HL-60 (cell line): ENCODE measurements around the gene SLC38A11.

ENCODE experiments used
- DNase-seq, 2 experiments: peaks; one replicate each; pipeline ENCODE4 v3.0.0-alpha.2; 2010 to 2020; ENCODE audit warnings: low read depth in 1 of 2, low spot score in 1 of 2
- H3K27ac ChIP-seq: fragments of 250-450 bp; sonication (Bioruptor Pico); replicated peaks from 2 replicates; pipeline ENCODE4 v1.5.1; 2020; ENCODE audit warnings: mild to moderate bottlenecking, moderate library complexity
- H3K27me3 ChIP-seq: fragments of 250-450 bp; sonication (Bioruptor Pico); 2 replicates; pipeline ENCODE4 v1.5.1; 2021; ENCODE audit warnings: mild to moderate bottlenecking, moderate library complexity; ENCODE audit not compliant: insufficient read depth, poor library complexity, severe bottlenecking
- H3K4me3 ChIP-seq: replicated peaks from 2 replicates; pipeline ENCODE4 v1.5.1; 2011; ENCODE audit warnings: mild to moderate bottlenecking, control low read depth, low read length; ENCODE audit not compliant: insufficient read depth
- GABPA ChIP-seq: IDR thresholded peaks from 2 replicates; pipeline ENCODE4 v1.6.1; 2012; ENCODE audit warnings: low read depth
- POLR2AphosphoS5 ChIP-seq: IDR thresholded peaks from 2 replicates; pipeline ENCODE4 v1.6.1; 2012; ENCODE audit warnings: low read depth
- SPI1 ChIP-seq: IDR thresholded peaks from 2 replicates; pipeline ENCODE4 v1.6.1; 2012; ENCODE audit warnings: low read depth, mild to moderate bottlenecking, borderline replicate concordance
- TF ChIP-seq, protein P1 (sequence below): IDR thresholded peaks from one replicate; pipeline ENCODE4 v1.5.1; 2011; ENCODE audit warnings: low read length, control low read depth, inconsistent platforms; ENCODE audit not compliant: insufficient read depth
- TF ChIP-seq, protein P2 (sequence below): IDR thresholded peaks from 2 replicates; pipeline ENCODE4 v1.6.1; 2012; ENCODE audit warnings: low read depth; ENCODE audit not compliant: insufficient replicate concordance

Gene SLC38A11

DNA sequence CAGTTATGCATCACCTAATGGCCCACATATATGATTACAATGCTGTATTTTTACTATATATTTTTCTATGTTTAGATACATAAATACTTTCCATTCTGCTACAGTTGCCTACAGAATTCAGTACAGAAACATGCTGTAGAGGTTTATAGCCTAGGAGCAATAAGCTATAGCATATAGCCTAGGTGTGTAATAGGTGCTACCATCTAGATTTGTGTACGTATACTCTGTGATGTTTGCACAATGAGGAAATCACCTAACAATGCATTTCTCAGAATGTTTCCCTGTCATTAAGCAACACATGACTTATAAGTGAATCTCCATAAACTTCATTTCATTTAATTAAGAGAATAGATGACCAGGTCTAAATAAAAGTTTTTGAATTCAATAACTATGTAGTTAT, 43.5 kb downstream of the SLC38A11 start:
- no peak overlapping the region for H3K27ac ChIP-seq
- no peak for DNase-seq
- H3K4me3 ChIP-seq, result no peak overlapping the region
- TF ChIP-seq GABPA (no peak), SPI1 (no peak), POLR2AphosphoS5 (no peak)
- TF ChIP-seq, protein P1, sequence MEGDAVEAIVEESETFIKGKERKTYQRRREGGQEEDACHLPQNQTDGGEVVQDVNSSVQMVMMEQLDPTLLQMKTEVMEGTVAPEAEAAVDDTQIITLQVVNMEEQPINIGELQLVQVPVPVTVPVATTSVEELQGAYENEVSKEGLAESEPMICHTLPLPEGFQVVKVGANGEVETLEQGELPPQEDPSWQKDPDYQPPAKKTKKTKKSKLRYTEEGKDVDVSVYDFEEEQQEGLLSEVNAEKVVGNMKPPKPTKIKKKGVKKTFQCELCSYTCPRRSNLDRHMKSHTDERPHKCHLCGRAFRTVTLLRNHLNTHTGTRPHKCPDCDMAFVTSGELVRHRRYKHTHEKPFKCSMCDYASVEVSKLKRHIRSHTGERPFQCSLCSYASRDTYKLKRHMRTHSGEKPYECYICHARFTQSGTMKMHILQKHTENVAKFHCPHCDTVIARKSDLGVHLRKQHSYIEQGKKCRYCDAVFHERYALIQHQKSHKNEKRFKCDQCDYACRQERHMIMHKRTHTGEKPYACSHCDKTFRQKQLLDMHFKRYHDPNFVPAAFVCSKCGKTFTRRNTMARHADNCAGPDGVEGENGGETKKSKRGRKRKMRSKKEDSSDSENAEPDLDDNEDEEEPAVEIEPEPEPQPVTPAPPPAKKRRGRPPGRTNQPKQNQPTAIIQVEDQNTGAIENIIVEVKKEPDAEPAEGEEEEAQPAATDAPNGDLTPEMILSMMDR, result no peak
- TF ChIP-seq, protein P2, sequence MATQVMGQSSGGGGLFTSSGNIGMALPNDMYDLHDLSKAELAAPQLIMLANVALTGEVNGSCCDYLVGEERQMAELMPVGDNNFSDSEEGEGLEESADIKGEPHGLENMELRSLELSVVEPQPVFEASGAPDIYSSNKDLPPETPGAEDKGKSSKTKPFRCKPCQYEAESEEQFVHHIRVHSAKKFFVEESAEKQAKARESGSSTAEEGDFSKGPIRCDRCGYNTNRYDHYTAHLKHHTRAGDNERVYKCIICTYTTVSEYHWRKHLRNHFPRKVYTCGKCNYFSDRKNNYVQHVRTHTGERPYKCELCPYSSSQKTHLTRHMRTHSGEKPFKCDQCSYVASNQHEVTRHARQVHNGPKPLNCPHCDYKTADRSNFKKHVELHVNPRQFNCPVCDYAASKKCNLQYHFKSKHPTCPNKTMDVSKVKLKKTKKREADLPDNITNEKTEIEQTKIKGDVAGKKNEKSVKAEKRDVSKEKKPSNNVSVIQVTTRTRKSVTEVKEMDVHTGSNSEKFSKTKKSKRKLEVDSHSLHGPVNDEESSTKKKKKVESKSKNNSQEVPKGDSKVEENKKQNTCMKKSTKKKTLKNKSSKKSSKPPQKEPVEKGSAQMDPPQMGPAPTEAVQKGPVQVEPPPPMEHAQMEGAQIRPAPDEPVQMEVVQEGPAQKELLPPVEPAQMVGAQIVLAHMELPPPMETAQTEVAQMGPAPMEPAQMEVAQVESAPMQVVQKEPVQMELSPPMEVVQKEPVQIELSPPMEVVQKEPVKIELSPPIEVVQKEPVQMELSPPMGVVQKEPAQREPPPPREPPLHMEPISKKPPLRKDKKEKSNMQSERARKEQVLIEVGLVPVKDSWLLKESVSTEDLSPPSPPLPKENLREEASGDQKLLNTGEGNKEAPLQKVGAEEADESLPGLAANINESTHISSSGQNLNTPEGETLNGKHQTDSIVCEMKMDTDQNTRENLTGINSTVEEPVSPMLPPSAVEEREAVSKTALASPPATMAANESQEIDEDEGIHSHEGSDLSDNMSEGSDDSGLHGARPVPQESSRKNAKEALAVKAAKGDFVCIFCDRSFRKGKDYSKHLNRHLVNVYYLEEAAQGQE, result no peak
- H3K27me3 ChIP-seq, result no peaks in the 10 kb centered on the region

DNA sequence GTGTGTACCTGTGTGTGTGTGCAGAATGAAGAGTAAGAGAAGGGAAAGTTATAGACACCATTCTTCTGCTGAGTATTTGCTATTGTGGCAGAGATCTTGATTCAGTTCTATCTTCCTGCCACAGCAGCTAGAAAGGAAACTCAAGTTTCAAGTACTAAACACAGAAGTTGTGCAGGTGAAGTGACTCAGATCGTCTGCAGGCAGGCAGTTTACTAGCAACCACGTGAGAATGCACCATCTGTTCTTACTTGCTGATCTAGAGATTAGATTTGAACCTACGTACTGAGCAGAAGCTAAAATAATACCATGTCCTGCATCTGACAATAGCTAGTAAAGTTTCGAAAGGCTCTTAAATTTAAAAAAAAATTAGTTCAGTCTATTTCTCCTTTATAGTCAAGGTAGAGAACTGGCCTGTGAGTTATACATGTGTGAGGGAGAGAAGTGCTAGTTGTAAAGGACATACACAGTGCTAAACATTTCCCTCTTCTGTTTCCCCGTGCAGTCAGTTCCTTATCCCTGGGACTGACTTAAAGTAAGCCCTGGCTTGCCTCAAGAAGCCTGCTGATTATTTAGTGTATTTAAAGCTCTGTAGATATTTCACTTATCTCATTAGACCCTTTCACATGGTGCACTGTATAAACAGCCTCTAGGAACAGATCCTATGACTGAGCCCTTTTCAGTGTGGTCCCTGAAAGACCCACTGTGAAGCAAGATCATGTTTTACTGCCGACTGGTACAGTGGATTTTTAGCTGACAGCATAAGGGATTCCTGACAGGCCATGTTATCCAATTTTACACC, 45.0 kb downstream of the SLC38A11 start:
- TF ChIP-seq, protein P2, result no peak
- TF ChIP-seq SPI1 (no peak), POLR2AphosphoS5 (no peak)
- Histone ChIP-seq H3K27me3 (no peaks in the 10 kb centered on the region), H3K4me3 (no peak overlapping the region), H3K27ac (no peak overlapping the region)
- DNase-seq, result no peak

DNA sequence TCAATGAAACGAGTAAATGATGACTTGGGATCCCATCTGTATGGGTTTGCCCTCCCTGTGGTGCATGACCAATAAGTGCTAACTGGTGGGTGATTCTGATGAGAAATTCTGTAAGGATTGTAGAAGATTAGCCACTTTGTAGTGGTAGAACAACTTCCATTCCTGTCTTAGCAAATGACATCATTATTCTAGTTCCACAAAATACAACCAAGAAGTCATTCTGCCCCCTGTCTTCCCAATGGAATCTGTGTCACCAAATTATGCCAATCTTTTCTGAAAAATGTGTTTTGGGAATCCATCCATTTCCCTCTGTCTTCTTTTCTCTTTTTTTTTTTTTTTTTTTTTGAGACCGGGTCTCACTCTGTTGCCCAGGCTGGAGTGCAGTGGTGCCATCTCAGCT, 48.4 kb downstream of the SLC38A11 start:
- Histone ChIP-seq H3K27ac (no peak overlapping the region), H3K4me3 (no peak overlapping the region), H3K27me3 (no peaks in the 10 kb centered on the region)
- TF ChIP-seq GABPA (no peak), POLR2AphosphoS5 (no peak), SPI1 (no peak)
- TF ChIP-seq, protein P1, result no peak
- TF ChIP-seq, protein P2, result no peak
- DNase-seq, result no peak
